ENCODE results near the gene OR52W1.
"Not testable (repeated sequence)": the region's sequence is repeated elsewhere in the genome, so short reads cannot be mapped to it uniquely, and the experiment has no call there.

GRCh38 chr11:6248897-6249296 is 49.9 kb downstream of the OR52W1 start:
- TF ChIP-seq CTCF (conservative IDR thresholded peaks at IDR 0.05 in 1 of 2, IDR thresholded peaks at IDR 0.05 in 1 of 2; ENCODE audit: extremely low read depth in 1 of 2, insufficient read depth in 1 of 2, low read depth in 1 of 2, low read length in 2 of 2); EZH2 (IDR thresholded peaks at IDR 0.05; ENCODE audit: borderline replicate concordance, low read length): not testable (repeated sequence)
